Spleen (tissue), 7 donors: ENCODE results near the gene NIPSNAP3A.

Source experiments
- POLR2A ChIP-seq, 3 donors: fragments of 450-650 bp; IDR thresholded peaks; one replicate each; pipeline ENCODE4 v1.5.1; 2017; ENCODE audit warnings: antibody characterized with exemption in 3 of 3, mild to moderate bottlenecking in 1 of 3
- POLR2AphosphoS5 ChIP-seq, 3 donors: sonication (generic); formaldehyde crosslinking; IDR thresholded peaks; one replicate each; pipeline ENCODE4 v1.5.1; 2017; ENCODE audit warnings: antibody characterized with exemption in 3 of 3
- TF ChIP-seq, protein P1 (sequence below), 11 experiments: fragments of 200-600 bp in 7 of 11; fragments of 450-650 bp in 4 of 11; sonication (generic) in 4 of 11; IDR thresholded peaks in 8 of 11; conservative IDR thresholded peaks in 3 of 11; 1 replicate in 7 of 11; 2 replicates in 4 of 11; pipeline versions ENCODE4 v1.4.0 to v1.8.0; 2016 to 2021; ENCODE audit warnings: antibody characterized with exemption in 11 of 11, inconsistent platforms in 4 of 11, mild to moderate bottlenecking in 1 of 11
- donor health status: DM: no; HTN: no; CAD: no; lungs with moderate emphysema.
- donor health status: DM: no; HTN: no; CAD: no.
- donor health status: DM: no; HTN: no; CAD: no.

- TF ChIP-seq, protein P1, sequence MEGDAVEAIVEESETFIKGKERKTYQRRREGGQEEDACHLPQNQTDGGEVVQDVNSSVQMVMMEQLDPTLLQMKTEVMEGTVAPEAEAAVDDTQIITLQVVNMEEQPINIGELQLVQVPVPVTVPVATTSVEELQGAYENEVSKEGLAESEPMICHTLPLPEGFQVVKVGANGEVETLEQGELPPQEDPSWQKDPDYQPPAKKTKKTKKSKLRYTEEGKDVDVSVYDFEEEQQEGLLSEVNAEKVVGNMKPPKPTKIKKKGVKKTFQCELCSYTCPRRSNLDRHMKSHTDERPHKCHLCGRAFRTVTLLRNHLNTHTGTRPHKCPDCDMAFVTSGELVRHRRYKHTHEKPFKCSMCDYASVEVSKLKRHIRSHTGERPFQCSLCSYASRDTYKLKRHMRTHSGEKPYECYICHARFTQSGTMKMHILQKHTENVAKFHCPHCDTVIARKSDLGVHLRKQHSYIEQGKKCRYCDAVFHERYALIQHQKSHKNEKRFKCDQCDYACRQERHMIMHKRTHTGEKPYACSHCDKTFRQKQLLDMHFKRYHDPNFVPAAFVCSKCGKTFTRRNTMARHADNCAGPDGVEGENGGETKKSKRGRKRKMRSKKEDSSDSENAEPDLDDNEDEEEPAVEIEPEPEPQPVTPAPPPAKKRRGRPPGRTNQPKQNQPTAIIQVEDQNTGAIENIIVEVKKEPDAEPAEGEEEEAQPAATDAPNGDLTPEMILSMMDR (IDR thresholded peaks at IDR 0.05 in 8 of 11, conservative IDR thresholded peaks at IDR 0.05 in 3 of 11) = peak in 7 of 11 experiments; percentile 17 to 46 (median 27)
- TF ChIP-seq POLR2A (IDR thresholded peaks at IDR 0.05) (no peak), POLR2AphosphoS5 (IDR thresholded peaks at IDR 0.05) (no peak)
These were observed 33.4 kb downstream of the NIPSNAP3A start for GRCh38 chr9:104780796-104781395.
